Neural crest cell (in vitro differentiated cells): ENCODE data around the gene NNT. TPM values are rescaled to one million over a fixed set of nuclear protein-coding genes. Genes with fewer than 3 reads are reported as not detected.

Experiments used
- DNase-seq: peaks from one replicate; pipeline ENCODE4 v3.0.0; 2021; ENCODE audit warnings: low read depth, mixed read lengths, low spot score
- H3K27ac Mint-ChIP-seq: one replicate; pipeline ENCODE4 v1.8.0; 2021; ENCODE audit warnings: mild to moderate bottlenecking, mixed read lengths; ENCODE audit not compliant: unreplicated experiment
- H3K27me3 Mint-ChIP-seq: 2 replicates; pipeline ENCODE4 v1.8.0; 2021; ENCODE audit warnings: low read depth, mild to moderate bottlenecking, mixed read lengths
- H3K36me3 Mint-ChIP-seq: 2 replicates; pipeline ENCODE4 v1.8.0; 2021; ENCODE audit warnings: low read depth, mild to moderate bottlenecking, mixed read lengths
- H3K4me1 Mint-ChIP-seq: 2 replicates; pipeline ENCODE4 v1.8.0; 2021; ENCODE audit warnings: mixed read lengths
- H3K4me3 Mint-ChIP-seq: one replicate; pipeline ENCODE4 v1.8.0; 2021; ENCODE audit warnings: mild to moderate bottlenecking, mixed read lengths
- H3K9me3 Mint-ChIP-seq: 2 replicates; pipeline ENCODE4 v1.8.0; 2021; ENCODE audit warnings: mixed read lengths
- CTCF ChIP-seq: fragments of 200-600 bp; sonication (generic); conservative IDR thresholded peaks from 2 replicates; pipeline ENCODE4 v1.5.0; 2021; ENCODE audit warnings: antibody characterized with exemption, mild to moderate bottlenecking
- total RNA-seq: library from RNA; stranded (reverse); gene quantifications from 2 replicates; pipeline ENCODE4 v1.2.1, GENCODE V29; 2021

Gene NNT
- total RNA-seq, 1 donor from 2014 or later, result 72.7 TPM

GRCh38 chr5:43606351-43606750 lies 3.4 kb downstream of the NNT start:
- no peak overlapping the region for H3K27ac Mint-ChIP-seq
- H3K9me3 Mint-ChIP-seq, result no peaks in the 10 kb centered on the region
- no peak for DNase-seq
- no peak for TF ChIP-seq CTCF
- peak overlapping the region; percentile 32 for H3K4me3 Mint-ChIP-seq
- peaks cover 26% of the 10 kb centered on the region for H3K4me1 Mint-ChIP-seq
- peaks cover 18% of the 10 kb centered on the region for H3K36me3 Mint-ChIP-seq
- H3K27me3 Mint-ChIP-seq, result no peaks in the 10 kb centered on the region

- peaks cover 10% of the 10 kb centered on the region for H3K4me1 Mint-ChIP-seq
- no peaks in the 10 kb centered on the region for H3K27me3 Mint-ChIP-seq
- no peak for TF ChIP-seq CTCF
- no peak overlapping the region for H3K4me3 Mint-ChIP-seq
- no peak overlapping the region for H3K27ac Mint-ChIP-seq
- peaks cover 18% of the 10 kb centered on the region for H3K36me3 Mint-ChIP-seq
- no peaks in the 10 kb centered on the region for H3K9me3 Mint-ChIP-seq
- DNase-seq, result no peak
Observed at GRCh38 chr5:43608406-43608805, 5.4 kb downstream of the NNT start.

- H3K9me3 Mint-ChIP-seq, result no peaks in the 10 kb centered on the region
- no peak overlapping the region for H3K27ac Mint-ChIP-seq
- no peak for DNase-seq
- H3K27me3 Mint-ChIP-seq, result no peaks in the 10 kb centered on the region
- no peak overlapping the region for H3K4me3 Mint-ChIP-seq
- TF ChIP-seq CTCF, result peak; percentile 46
- peaks cover 22% of the 10 kb centered on the region for H3K36me3 Mint-ChIP-seq
- H3K4me1 Mint-ChIP-seq, result no peaks in the 10 kb centered on the region
Observed at GRCh38 chr5:43609752-43610151, 6.8 kb downstream of the NNT start.

DNA sequence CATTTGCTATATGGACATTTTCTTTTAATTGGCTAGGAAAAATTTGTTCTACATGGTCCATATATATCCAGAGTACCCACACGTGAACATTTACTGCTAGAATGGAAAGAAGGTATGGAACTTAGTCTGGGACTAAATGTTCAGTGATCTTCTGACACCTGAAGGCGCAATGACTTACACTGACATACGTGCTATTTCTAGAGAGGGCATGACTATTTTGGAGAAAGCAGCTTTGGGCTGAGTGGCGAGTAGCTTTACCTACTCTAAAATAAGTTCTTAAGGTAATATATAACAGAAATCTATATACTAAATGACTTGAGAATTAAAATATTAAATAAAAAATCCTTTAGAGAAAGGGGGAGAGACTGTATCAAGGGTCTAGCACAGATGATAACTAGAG lies 10.4 kb downstream of the NNT start:
- H3K27me3 Mint-ChIP-seq, result no peaks in the 10 kb centered on the region
- peaks cover 14% of the 10 kb centered on the region for H3K36me3 Mint-ChIP-seq
- no peak for TF ChIP-seq CTCF
- no peaks in the 10 kb centered on the region for H3K9me3 Mint-ChIP-seq
- no peak overlapping the region for H3K4me3 Mint-ChIP-seq
- no peak for DNase-seq
- no peaks in the 10 kb centered on the region for H3K4me1 Mint-ChIP-seq
- no peak overlapping the region for H3K27ac Mint-ChIP-seq

DNA sequence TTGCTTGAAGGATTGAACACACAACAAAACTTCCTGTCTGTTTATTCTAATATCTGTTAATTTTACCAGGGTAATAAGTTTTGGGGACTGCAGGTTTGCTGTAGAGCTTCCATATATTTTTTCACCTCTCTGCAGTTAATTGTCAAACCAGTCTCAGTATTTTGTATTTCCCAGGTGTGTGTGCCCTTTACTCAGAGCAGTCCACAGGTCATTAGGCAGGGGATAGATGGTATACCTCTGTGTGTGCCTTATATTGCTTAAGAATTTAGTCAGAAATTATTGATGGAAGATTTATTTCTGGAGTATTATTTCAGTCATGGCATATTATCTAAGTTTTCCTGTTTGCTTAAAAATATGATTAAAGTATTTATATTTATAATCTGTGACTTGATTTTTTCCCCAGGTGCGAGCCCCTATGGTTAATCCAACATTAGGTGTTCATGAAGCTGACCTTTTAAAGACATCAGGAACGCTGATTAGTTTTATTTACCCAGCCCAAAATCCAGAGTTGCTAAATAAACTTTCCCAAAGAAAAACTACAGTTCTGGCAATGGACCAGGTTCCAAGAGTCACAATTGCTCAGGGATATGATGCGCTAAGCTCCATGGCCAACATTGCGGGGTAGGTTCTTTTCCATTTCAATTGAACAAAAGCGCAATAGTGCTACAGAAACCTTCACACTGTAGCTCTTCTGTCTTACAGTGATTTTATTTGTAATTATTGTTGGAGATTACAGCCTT lies 12.6 kb downstream of the NNT start:
- Mint-ChIP-seq H3K27ac (no peak overlapping the region), H3K4me1 (no peaks in the 10 kb centered on the region), H3K36me3 (peaks cover 15% of the 10 kb centered on the region), H3K4me3 (no peak overlapping the region), H3K9me3 (no peaks in the 10 kb centered on the region), H3K27me3 (no peaks in the 10 kb centered on the region)
- no peak for DNase-seq
- TF ChIP-seq CTCF, result no peak
